ENCODE results near the gene INVS. TPM values are rescaled to one million over a fixed set of nuclear protein-coding genes. Genes with fewer than 3 reads are reported as not detected.
A peak's percentile ranks its signal among the peaks of the same experiment; 100 is the strongest.
"Not testable (repeated sequence)": the region's sequence is repeated elsewhere in the genome, so short reads cannot be mapped to it uniquely, and the experiment has no call there.

Gene INVS
- total RNA-seq, 1 donor from 2014 or later: 22.3 TPM

DNA sequence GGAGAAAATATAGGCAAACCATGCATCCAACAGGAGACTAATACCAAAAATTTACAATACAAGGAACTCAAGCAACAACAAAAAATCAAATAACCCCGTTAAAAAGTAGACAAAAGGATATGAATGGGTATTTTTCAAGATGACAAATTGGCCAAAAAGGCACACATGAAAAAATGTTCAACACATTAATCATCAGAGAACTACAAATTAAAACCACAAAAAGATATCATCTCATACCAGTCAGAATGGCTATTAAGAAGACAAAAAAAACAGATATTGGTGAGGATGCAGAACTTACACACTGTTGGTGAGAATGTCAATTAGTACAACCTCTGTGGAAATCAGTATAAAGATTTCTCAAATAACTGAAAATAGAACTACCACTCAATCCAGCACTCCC, 218.7 kb downstream of the INVS start:
- no peaks in the 10 kb centered on the region for H3K9me3 ChIP-seq
- no peak overlapping the region for H3K27ac ChIP-seq
- DNase-seq (no peak), ATAC-seq (no peak)
- peaks cover 42% of the 10 kb centered on the region for H3K36me3 ChIP-seq
- H3K4me1 ChIP-seq: no peaks in the 10 kb centered on the region
- no peak overlapping the region for H3K4me3 ChIP-seq
- intact Hi-C loops (cut with DNase I): no loop called here
- TF ChIP-seq, protein P1, sequence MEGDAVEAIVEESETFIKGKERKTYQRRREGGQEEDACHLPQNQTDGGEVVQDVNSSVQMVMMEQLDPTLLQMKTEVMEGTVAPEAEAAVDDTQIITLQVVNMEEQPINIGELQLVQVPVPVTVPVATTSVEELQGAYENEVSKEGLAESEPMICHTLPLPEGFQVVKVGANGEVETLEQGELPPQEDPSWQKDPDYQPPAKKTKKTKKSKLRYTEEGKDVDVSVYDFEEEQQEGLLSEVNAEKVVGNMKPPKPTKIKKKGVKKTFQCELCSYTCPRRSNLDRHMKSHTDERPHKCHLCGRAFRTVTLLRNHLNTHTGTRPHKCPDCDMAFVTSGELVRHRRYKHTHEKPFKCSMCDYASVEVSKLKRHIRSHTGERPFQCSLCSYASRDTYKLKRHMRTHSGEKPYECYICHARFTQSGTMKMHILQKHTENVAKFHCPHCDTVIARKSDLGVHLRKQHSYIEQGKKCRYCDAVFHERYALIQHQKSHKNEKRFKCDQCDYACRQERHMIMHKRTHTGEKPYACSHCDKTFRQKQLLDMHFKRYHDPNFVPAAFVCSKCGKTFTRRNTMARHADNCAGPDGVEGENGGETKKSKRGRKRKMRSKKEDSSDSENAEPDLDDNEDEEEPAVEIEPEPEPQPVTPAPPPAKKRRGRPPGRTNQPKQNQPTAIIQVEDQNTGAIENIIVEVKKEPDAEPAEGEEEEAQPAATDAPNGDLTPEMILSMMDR (IDR thresholded peaks at IDR 0.05): no peak
- H3K27me3 ChIP-seq (ENCODE audit: low read depth): no peaks in the 10 kb centered on the region

DNA sequence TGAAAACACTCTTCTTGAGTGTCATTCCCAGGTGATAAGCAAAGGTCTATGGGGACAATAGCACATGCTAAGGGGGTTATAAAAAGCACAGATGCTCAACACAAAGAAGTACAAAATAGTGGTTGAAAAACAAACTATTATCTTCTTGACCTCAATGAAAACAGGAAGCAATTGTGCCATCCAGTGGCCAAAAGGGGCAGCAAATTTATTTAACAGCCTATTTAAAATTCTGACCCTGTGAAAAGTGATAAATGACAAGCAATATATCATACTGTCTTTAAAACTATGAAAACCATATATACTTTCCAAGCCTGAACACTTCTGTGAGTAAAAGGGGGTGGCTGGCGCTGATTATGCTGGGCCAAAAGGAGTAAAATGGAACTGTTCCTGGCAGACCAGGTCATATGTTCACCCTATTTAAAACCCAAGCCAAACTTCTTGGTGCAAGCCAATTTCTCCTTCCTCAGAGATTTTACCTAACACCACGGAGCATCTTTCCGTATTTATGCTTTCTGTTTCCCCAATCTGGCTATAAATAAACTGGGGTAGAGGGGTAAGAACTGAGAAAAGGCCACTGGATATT, 224.0 kb downstream of the INVS start:
- Histone ChIP-seq H3K4me3 (no peak overlapping the region), H3K9me3 (no peaks in the 10 kb centered on the region), H3K36me3 (peaks cover 65% of the 10 kb centered on the region), H3K4me1 (no peaks in the 10 kb centered on the region), H3K27me3 (ENCODE audit: low read depth) (no peaks in the 10 kb centered on the region), H3K27ac (no peak overlapping the region)
- intact Hi-C loops (cut with DNase I): no loop called here
- DNase-seq: no peak
- TF ChIP-seq, protein P1 (IDR thresholded peaks at IDR 0.05): peak; percentile 64
- no peak for ATAC-seq

DNA sequence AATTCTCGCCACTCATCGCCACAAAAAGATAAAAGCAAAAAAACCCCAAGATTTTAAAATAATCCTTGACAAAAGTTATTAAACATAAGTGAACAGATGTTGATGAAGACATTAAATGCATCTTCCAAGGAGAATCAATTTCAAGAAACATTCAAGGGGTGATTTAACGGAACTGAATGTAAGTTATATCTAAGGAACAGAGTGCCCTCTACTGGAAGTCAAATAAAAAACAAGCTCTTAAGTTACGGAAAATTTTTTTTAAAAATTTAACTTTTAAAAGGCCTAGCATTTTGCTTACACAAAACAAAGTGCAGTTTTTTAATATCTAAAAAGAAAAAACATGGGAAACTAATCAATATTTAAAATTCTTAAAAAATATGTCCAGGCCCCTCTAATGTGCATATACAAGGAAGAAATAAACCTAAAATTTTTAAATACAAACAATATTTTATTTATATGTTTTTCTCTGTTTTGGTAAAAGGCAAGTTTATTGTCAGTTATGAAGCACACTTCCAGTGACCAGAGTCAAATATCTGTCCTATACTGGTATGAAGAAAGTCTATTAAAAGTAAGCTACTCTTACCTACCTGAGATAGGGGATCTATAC, 225.7 kb downstream of the INVS start:
- Histone ChIP-seq H3K27me3 (ENCODE audit: low read depth) (no peaks in the 10 kb centered on the region), H3K36me3 (peaks cover 63% of the 10 kb centered on the region), H3K27ac (no peak overlapping the region), H3K4me3 (no peak overlapping the region), H3K4me1 (no peaks in the 10 kb centered on the region), H3K9me3 (no peaks in the 10 kb centered on the region)
- DNase-seq (no peak), ATAC-seq (no peak)
- intact Hi-C loops (cut with DNase I): no loop called here
- TF ChIP-seq, protein P1 (IDR thresholded peaks at IDR 0.05): peak; percentile 51

DNA sequence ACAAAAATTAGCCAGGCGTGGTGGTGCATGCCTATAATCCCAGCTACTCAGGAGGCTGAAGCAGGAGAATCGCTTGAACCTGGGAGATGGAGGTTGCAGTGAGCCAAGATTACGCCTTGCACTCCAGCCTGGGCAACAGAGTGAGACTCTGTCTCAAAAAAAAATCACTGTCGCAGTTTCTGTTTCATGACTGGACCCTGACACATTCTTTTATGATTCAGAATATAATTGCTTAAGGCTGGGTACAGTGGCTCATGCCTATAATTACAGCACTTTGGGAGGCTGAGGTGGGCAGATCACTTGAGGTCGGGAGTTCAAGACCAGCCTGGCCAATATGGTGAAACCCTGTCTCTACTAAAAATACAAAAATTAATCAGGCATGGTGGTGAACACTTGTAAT, 239.7 kb downstream of the INVS start:
- H3K4me1 ChIP-seq; intact Hi-C loops (cut with DNase I); ATAC-seq: not testable (repeated sequence)

DNA sequence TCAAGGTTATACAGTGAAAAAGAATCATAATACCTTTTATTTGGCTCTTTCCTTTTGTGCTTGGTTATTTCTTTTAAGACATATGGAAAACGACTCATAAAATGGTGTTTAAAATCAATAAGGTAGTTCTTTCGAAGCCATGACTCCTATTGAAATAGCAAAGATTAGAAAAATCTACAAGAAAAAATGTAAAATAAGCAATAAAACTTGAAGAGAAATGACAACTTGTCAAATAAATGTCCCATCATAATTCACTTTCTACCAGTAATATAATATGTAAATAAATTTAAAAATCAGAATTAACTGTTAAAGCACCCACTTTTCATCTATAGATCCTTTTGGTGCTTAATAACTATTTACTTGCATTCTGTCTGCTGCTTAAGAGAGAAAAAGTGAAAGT, 241.2 kb downstream of the INVS start:
- no peaks in the 10 kb centered on the region for H3K27me3 ChIP-seq (ENCODE audit: low read depth)
- DNase-seq (no peak), ATAC-seq (no peak)
- TF ChIP-seq, protein P1 (IDR thresholded peaks at IDR 0.05): no peak
- intact Hi-C loops (cut with DNase I): no loop called here
- H3K27ac ChIP-seq: no peak overlapping the region
- no peaks in the 10 kb centered on the region for H3K9me3 ChIP-seq
- H3K4me1 ChIP-seq: no peaks in the 10 kb centered on the region
- no peak overlapping the region for H3K4me3 ChIP-seq
- H3K36me3 ChIP-seq: peaks cover 24% of the 10 kb centered on the region

More for the DNA sequence above, 239.7 kb downstream of the INVS start:
- not testable (repeated sequence) for H3K27ac ChIP-seq; H3K4me3 ChIP-seq; H3K9me3 ChIP-seq; H3K27me3 ChIP-seq (ENCODE audit: low read depth); DNase-seq
- peaks cover 16% of the 10 kb centered on the region for H3K36me3 ChIP-seq

DNA sequence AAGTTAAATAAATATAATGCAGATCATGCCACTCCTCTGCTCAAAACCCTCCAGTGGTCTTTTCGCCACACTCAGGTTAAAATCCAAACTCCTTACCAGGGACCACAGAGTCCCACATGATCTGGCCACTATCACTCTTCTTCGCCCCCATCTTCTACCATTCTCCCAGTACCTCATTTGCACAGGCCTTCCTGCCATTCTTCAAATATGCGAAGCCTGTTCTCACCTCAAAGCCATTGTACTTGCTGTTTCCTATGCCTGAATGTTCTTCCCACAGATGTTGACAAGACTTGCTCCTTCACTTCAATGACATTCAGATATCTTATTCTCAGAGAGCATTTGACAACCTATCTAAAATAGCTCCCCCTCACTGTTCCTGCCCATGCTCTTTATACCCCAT, 242.8 kb downstream of the INVS start:
- DNase-seq: no peak
- Histone ChIP-seq H3K27ac (no peak overlapping the region), H3K36me3 (peaks cover 40% of the 10 kb centered on the region), H3K9me3 (no peaks in the 10 kb centered on the region), H3K27me3 (ENCODE audit: low read depth) (no peaks in the 10 kb centered on the region), H3K4me1 (no peaks in the 10 kb centered on the region), H3K4me3 (no peak overlapping the region)
- intact Hi-C loops (cut with DNase I): no loop called here
- no peak for ATAC-seq
- TF ChIP-seq, protein P1 (IDR thresholded peaks at IDR 0.05): no peak

Data from lower lobe of right lung (tissue), 2 donors.